Activated naive CD8-positive, alpha-beta T cell (primary cell): ENCODE data around the gene NHERF2.
A peak's percentile ranks its signal among the peaks of the same experiment; 100 is the strongest.

Experiments used
- H3K27ac Mint-ChIP-seq: one replicate; pipeline ENCODE4 v1.8.0; 2021; ENCODE audit warnings: mixed read lengths
- H3K27me3 Mint-ChIP-seq: one replicate; pipeline ENCODE4 v1.8.0; 2021; ENCODE audit warnings: mixed read lengths
- H3K36me3 Mint-ChIP-seq: one replicate; pipeline ENCODE4 v1.8.0; 2021; ENCODE audit warnings: mixed read lengths
- H3K4me1 Mint-ChIP-seq: one replicate; pipeline ENCODE4 v1.8.0; 2021; ENCODE audit warnings: low read depth, mixed read lengths
- H3K4me3 Mint-ChIP-seq: one replicate; pipeline ENCODE4 v1.8.0; 2021; ENCODE audit warnings: mild to moderate bottlenecking, mixed read lengths
- H3K9me3 Mint-ChIP-seq: one replicate; pipeline ENCODE4 v1.8.0; 2021; ENCODE audit warnings: low read depth, mixed read lengths

NHERF2 gene

GRCh38 chr16:1985466-1986150 lies 41.1 kb upstream of the NHERF2 start:
- H3K9me3 Mint-ChIP-seq, result no peaks in the 10 kb centered on the region
- peak overlapping the region; percentile 84 for H3K4me3 Mint-ChIP-seq
- H3K27ac Mint-ChIP-seq, result no peak overlapping the region
- peaks cover 18% of the 10 kb centered on the region for H3K4me1 Mint-ChIP-seq
- H3K27me3 Mint-ChIP-seq, result peaks cover 5% of the 10 kb centered on the region
- H3K36me3 Mint-ChIP-seq, result no peaks in the 10 kb centered on the region

GRCh38 chr16:1987198-1987597 lies 39.5 kb upstream of the NHERF2 start:
- Mint-ChIP-seq H3K27ac (no peak overlapping the region), H3K4me1 (peaks cover 23% of the 10 kb centered on the region), H3K9me3 (no peaks in the 10 kb centered on the region), H3K4me3 (no peak overlapping the region), H3K27me3 (peaks cover 5% of the 10 kb centered on the region), H3K36me3 (no peaks in the 10 kb centered on the region)

- H3K27me3 Mint-ChIP-seq, result peaks cover 5% of the 10 kb centered on the region
- H3K9me3 Mint-ChIP-seq, result no peaks in the 10 kb centered on the region
- H3K4me3 Mint-ChIP-seq, result peak within 1 kb of the TSS; percentile 78
- H3K4me1 Mint-ChIP-seq, result peaks cover 19% of the 10 kb centered on the region
- no peaks in the 10 kb centered on the region for H3K36me3 Mint-ChIP-seq
- no peak within 1 kb of the TSS for H3K27ac Mint-ChIP-seq
These were observed 37.2 kb upstream of the NHERF2 start, which contains the start of gene SYNGR3 for GRCh38 chr16:1989209-1990100. Gene SYNGR3, plus strand, starts transcription at chr16:1989970. Its CDS starts 133 bp downstream, at chr16:1990103.

- Mint-ChIP-seq H3K27me3 (peaks cover 5% of the 10 kb centered on the region), H3K27ac (no peak overlapping the region), H3K36me3 (no peaks in the 10 kb centered on the region), H3K4me1 (peaks cover 16% of the 10 kb centered on the region), H3K4me3 (no peak overlapping the region), H3K9me3 (no peaks in the 10 kb centered on the region)
These were observed 36.7 kb upstream of the NHERF2 start for GRCh38 chr16:1990101-1990350.

- Mint-ChIP-seq H3K27me3 (peaks cover 5% of the 10 kb centered on the region), H3K27ac (peak overlapping the region; percentile 50), H3K4me3 (peak overlapping the region; percentile 78), H3K4me1 (peaks cover 16% of the 10 kb centered on the region), H3K36me3 (no peaks in the 10 kb centered on the region), H3K9me3 (no peaks in the 10 kb centered on the region)
These were observed 36.2 kb upstream of the NHERF2 start for GRCh38 chr16:1990351-1991134.

GRCh38 chr16:1991135-1991551 lies 35.6 kb upstream of the NHERF2 start:
- Mint-ChIP-seq H3K4me1 (peaks cover 17% of the 10 kb centered on the region), H3K9me3 (no peaks in the 10 kb centered on the region), H3K36me3 (no peaks in the 10 kb centered on the region), H3K4me3 (peak overlapping the region; percentile 78), H3K27ac (peak overlapping the region; percentile 54), H3K27me3 (peaks cover 5% of the 10 kb centered on the region)

GRCh38 chr16:1991588-1991947 lies 35.1 kb upstream of the NHERF2 start:
- H3K27me3 Mint-ChIP-seq, result peaks cover 5% of the 10 kb centered on the region
- peak overlapping the region; percentile 54 for H3K27ac Mint-ChIP-seq
- H3K36me3 Mint-ChIP-seq, result no peaks in the 10 kb centered on the region
- H3K9me3 Mint-ChIP-seq, result no peaks in the 10 kb centered on the region
- peaks cover 19% of the 10 kb centered on the region for H3K4me1 Mint-ChIP-seq
- peak overlapping the region; percentile 78 for H3K4me3 Mint-ChIP-seq

GRCh38 chr16:1991948-1992703 lies 34.6 kb upstream of the NHERF2 start:
- Mint-ChIP-seq H3K27ac (no peak overlapping the region), H3K36me3 (no peaks in the 10 kb centered on the region), H3K27me3 (peaks cover 5% of the 10 kb centered on the region)

GRCh38 chr16:1992704-1993317 lies 33.9 kb upstream of the NHERF2 start:
- Mint-ChIP-seq H3K4me1 (peaks cover 19% of the 10 kb centered on the region), H3K9me3 (no peaks in the 10 kb centered on the region), H3K36me3 (peaks cover 2% of the 10 kb centered on the region), H3K4me3 (no peak overlapping the region), H3K27me3 (peaks cover 5% of the 10 kb centered on the region), H3K27ac (no peak overlapping the region)

More at GRCh38 chr16:1991948-1992703, 34.6 kb upstream of the NHERF2 start:
- Mint-ChIP-seq H3K4me3 (peak overlapping the region; percentile 27), H3K9me3 (no peaks in the 10 kb centered on the region), H3K4me1 (peaks cover 19% of the 10 kb centered on the region)

- Mint-ChIP-seq H3K27me3 (peaks cover 3% of the 10 kb centered on the region), H3K4me1 (peaks cover 18% of the 10 kb centered on the region), H3K27ac (peak overlapping the region; percentile 8), H3K4me3 (no peak overlapping the region), H3K36me3 (peaks cover 2% of the 10 kb centered on the region), H3K9me3 (no peaks in the 10 kb centered on the region)
These were observed 33.0 kb upstream of the NHERF2 start for GRCh38 chr16:1993731-1994131.

GRCh38 chr16:1997494-1998359 lies 29.0 kb upstream of the NHERF2 start:
- H3K4me1 Mint-ChIP-seq, result peaks cover 8% of the 10 kb centered on the region
- no peaks in the 10 kb centered on the region for H3K27me3 Mint-ChIP-seq
- peaks cover 4% of the 10 kb centered on the region for H3K36me3 Mint-ChIP-seq
- no peak overlapping the region for H3K27ac Mint-ChIP-seq
- no peak overlapping the region for H3K4me3 Mint-ChIP-seq
- no peaks in the 10 kb centered on the region for H3K9me3 Mint-ChIP-seq

- no peak overlapping the region for H3K27ac Mint-ChIP-seq
These were observed 28.3 kb upstream of the NHERF2 start for GRCh38 chr16:1998360-1998835.

More at GRCh38 chr16:1998360-1998835, 28.3 kb upstream of the NHERF2 start:
- Mint-ChIP-seq H3K27me3 (no peaks in the 10 kb centered on the region), H3K4me3 (no peak overlapping the region), H3K4me1 (peaks cover 8% of the 10 kb centered on the region), H3K36me3 (peaks cover 4% of the 10 kb centered on the region), H3K9me3 (no peaks in the 10 kb centered on the region)
